NCI-H526 (cell line): ENCODE data around the gene PCYT1A.
"Not testable (repeated sequence)": the region's sequence is repeated elsewhere in the genome, so short reads cannot be mapped to it uniquely, and the experiment has no call there.

Experiments used
- DNase-seq, 2 experiments: peaks; one replicate each; lab custom pipeline; 2025; lab: John Stamatoyannopoulos, UW

The PCYT1A gene

GRCh38 chr3:196214783-196215441, 72.6 kb downstream of the PCYT1A start:
- DNase-seq = no peak

GRCh38 chr3:196210673-196211556, 76.6 kb downstream of the PCYT1A start, which contains the start of gene ZDHHC19:
Gene ZDHHC19, minus strand, starts transcription at chr3:196211400. Its CDS starts 85 bp downstream, at chr3:196211315.
- DNase-seq = no peak

GRCh38 chr3:196209944-196210672, 77.4 kb downstream of the PCYT1A start:
- DNase-seq = not testable (repeated sequence)

GRCh38 chr3:196208942-196209695, 78.4 kb downstream of the PCYT1A start:
- no peak for DNase-seq

GRCh38 chr3:196207833-196208607, 79.5 kb downstream of the PCYT1A start:
- DNase-seq = no peak

GRCh38 chr3:196207159-196207832, 80.2 kb downstream of the PCYT1A start:
- DNase-seq = no peak

- DNase-seq = not testable (repeated sequence)
Measured at GRCh38 chr3:196205442-196206205, 81.9 kb downstream of the PCYT1A start.

GRCh38 chr3:196203846-196204245, 83.7 kb downstream of the PCYT1A start:
- DNase-seq = no peak

GRCh38 chr3:196202516-196202970, 85.0 kb downstream of the PCYT1A start:
- DNase-seq = no peak

GRCh38 chr3:196198771-196199753, 88.5 kb downstream of the PCYT1A start:
- no peak for DNase-seq

- DNase-seq = no peak
Measured at GRCh38 chr3:196198081-196198675, 89.3 kb downstream of the PCYT1A start.

- no peak for DNase-seq
Measured at GRCh38 chr3:196197524-196197923, 90.0 kb downstream of the PCYT1A start.

- DNase-seq = no peak
Measured at GRCh38 chr3:196195664-196196265, 91.8 kb downstream of the PCYT1A start.

GRCh38 chr3:196194542-196194915, 93.0 kb downstream of the PCYT1A start:
- no peak for DNase-seq

- no peak for DNase-seq
Measured at GRCh38 chr3:196193736-196194541, 93.6 kb downstream of the PCYT1A start.

GRCh38 chr3:196193133-196193735, 94.3 kb downstream of the PCYT1A start:
- DNase-seq = no peak
